ENCODE results near the gene TXNRD1.

- TF ChIP-seq POLR2A (IDR thresholded peaks at IDR 0.05; ENCODE audit: low read length) (no peak), GATA1 (IDR thresholded peaks at IDR 0.05; ENCODE audit: low read depth, low read length) (no peak)
Measured at GRCh38 chr12:104291867-104292524, 76.4 kb downstream of the TXNRD1 start.

Data from erythroblast (primary cell).